Cortex of kidney (tissue), 1 donor: ENCODE measurements around the gene CEBPA.
"Not testable (repeated sequence)": the region's sequence is repeated elsewhere in the genome, so short reads cannot be mapped to it uniquely, and the experiment has no call there.

ENCODE experiments used
- DNase-seq: peaks from one replicate; lab custom pipeline; 2025; lab: John Stamatoyannopoulos, UW

Gene CEBPA

DNA sequence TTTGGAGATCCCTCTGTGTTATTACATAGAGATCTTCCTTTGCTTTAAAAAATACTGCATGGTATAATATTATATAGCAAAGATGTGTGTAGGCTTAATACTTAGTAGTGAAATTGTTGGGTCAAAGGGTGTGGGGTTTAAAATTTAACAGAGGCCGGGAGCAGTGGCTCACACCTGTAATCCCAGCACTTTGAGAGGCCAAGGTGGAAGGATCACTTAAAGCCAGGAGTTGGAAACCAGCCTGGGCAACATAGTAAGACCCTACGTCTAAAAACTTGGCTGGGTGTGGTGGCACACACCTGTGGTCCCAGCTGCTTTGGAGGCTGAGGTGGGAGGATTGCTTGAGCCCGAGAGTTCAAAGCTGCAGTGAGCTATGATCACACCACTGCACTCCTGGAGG is 22.3 kb upstream of the CEBPA start:
- DNase-seq, result no peak

DNA sequence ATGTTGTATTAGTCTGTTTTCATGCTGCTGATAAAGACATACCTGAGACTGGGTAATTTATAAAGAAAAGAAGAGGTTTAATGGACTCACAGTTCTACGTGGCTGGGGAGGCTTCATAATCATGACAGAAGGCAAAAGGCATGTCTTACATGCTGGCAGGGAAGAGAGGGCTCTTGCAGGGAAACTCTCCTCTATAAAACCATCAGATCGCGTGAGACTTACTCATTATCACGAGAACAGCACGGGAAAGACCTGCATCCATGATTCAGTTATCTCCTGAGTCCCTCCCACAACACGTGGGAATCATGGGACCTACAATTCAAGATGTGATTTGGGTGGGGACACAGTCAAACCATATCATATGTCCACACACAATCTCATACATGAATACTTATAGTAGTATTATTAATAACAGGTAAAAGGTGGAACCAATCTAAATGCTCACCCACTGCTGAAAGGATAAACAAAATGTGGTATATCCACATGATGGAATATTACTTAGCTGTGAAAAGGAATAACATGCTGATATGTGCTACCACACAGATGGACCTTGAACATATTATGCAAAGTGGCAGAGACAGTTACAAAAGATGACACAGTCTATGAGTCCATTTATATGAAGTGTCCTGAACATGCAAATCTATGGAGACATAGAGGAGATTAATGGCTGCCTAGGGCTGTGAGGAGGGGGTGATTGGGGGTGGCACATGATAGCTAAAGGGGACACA is 20.9 kb upstream of the CEBPA start:
- DNase-seq, result no peak

DNA sequence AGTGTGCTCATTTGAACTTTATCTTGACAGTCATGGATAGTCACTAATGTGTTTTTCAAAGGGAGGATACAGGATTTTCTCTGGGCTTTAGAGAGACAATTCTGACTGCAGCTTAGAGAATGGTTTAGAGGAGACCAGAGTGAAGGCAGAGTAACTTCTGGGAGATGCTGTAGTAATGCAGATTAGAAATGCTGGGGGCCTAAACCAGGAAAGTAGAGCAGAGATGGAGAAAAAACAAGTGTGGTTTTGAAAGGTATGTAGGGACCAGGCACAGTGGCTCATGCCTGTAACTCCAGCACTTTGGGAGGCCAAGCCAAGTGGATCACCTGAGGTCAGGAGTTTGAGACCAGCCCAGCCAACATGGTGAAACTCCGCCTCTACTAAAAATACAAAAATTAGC is 18.3 kb upstream of the CEBPA start:
- no peak for DNase-seq

DNA sequence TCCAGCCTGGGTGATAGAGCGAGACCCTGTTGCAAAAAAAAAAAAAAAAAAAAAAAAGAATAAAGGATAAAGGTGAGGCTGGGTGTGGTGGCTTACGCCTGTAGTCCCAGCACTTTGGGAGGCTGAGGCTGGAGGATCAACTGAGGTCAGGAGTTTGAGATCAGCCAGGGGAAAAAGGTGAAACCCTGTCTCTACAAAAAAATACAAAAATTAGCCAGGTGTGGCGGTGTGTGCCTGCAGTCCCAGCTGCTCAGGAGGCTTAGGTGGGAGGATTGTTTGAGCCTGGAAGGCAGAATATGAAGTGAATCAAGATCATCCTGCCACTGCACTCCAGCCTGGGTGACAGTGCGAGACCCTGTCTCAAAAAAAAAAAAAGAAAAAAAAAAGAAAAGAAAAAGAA is 15.7 kb upstream of the CEBPA start:
- not testable (repeated sequence) for DNase-seq

DNA sequence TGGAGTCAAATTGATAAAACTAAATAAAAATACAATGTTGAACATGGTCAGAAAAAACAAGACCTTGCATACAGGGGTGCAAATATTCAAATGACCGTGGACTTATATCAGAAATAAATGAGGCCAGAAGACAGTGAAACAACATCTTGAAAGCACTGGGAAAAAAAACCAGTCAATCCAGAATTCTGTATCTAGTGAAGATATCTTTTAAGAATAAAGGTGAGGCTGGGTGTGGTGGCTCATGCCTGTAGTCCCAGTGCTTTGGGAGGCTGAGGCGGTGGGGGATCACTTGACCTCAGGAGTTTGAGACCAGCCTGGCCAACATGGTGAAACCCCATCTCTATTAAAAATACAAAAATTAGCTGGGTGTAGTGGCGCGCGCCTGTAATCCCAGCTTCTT is 15.2 kb upstream of the CEBPA start:
- no peak for DNase-seq

DNA sequence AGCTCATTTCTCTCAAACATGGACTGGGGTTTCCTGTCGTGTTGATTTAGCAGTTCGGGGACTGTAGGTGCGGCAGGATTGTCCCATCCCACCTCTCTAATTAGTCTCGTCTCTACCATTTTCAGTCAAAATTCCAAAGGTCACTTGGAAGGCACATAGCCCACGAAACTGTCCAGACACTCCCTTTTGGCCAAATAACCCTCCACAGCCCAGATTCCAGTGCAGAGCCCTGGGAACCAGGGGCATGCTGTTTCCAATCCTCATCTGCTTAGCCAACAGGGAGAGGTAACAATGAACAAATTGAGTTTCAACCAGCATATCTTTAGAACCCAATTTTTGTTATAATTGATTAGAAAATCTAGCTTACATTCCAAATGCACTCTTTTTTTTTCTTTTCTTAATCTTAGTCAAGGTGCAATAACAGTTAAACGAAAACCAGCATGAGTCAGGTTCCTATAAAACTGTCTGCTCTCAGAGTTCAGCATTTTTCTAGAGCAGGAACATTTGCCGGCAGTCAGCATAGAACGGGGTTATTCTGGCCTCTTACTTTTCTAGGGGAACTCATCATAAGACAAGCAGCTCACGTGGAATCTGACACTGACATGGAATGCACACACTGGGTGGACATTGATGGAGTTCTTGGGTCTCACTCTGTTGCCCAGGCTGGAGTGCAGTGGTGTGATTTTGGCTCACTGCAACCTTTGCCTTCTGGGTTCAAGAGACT is 14.4 kb upstream of the CEBPA start:
- no peak for DNase-seq

DNA sequence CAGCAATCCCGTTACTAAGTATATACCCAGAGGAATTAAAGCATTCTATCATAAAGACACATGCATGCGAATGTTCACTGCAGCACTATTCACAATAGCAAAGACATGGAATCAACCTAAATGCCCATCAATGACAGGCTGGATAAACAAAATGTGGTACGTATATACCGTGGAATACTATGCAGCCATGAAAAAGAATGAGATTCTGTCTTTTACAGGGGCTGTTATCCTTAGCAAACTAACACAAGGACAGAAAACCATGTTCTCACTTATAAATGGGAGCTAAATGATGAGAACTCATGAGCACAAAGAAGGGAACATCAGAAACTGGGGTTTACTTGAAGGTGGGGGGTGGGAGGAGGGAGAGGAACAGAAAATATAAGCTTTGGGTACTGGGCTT is 10.5 kb upstream of the CEBPA start:
- not testable (repeated sequence) for DNase-seq

DNA sequence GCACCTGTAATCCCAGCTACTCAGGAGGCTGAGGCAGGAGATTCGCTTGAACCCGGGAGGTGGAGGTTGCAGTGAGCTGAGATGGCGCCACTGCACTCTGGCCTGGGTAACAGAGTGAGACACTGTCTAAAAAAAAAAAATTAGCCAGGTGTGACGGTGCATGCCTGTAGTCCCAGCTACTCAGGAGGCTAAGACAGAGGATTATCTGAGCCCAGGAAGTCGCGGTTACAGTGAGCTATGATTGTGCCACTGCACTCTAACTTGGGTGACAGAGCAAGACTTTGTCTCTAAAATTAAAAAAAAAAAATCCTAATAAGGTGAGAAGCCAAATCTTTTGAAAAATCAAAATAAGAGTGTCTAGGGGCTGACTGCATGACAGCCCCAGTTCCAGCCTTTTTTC is 9.7 kb upstream of the CEBPA start:
- no peak for DNase-seq

DNA sequence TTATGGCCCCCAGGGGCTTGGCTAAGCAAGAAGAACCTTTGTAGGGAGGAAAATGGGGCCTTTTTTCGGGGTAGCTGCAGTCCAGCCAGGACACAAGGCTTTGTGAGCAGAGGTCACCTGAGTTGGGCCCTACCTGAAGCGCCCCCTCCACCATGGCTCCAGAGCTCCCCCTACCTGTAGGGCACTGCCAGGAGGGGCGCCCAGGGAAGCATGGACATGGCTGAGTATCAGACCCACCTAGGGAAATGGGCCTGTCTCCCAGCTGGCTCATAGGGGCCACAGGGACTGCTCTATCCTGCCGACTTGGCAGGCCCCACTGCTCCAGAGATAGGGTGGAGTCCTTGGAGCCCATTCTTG is 9.0 kb upstream of the CEBPA start:
- no peak for DNase-seq

DNA sequence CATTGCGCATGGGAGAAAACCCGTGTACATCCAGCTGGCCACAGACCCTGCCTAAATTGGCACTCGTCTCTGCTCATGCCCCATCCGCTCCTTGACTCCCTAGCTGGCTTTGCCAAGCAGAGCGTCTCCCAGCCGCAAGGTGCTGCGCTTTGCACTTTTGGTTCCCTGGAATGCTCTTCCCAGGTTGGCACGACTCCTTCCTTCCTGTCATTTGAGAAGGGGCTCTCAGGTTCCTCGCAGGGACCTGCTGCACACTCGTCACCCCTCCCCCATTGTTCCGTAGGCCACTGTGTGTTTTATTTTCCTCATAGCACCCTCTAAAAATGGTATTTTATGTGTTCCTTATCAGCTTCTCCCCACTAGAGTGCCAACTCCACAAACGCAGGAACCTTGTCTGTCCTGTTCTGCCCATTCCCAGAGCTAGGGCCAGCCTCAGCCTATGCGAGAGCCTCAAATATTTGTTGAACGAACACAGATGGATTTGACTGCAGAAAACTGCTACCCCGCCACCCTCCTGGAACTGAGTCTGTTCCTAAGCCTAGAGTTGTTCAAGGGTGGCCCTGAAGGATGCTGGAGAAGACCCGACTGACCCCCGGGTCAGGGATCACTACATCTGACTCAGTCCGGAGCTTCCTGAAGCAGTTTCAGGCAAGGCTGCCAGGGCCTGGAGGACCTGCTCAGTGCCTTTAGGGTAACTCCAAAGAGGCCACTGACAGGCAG is 8.4 kb upstream of the CEBPA start:
- no peak for DNase-seq

DNA sequence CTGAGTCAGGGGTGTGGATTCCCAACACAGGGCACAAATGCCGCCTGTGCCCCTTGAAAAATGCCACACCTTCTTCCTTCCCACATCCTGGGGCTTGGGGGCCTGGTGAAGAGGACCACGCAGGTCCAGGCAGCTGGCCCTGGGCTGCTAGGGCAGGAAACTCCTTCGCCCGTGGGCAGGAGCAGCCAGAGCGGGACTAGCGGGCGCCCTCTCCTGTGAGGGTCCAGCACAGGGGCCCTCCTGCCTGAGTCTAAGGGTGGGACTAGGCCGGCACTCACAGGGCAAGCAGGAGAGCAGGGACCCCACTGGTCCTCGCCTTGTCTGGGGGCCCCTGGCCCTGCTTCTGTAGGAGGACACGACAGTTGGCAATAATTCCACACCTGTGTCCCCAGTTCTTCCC is 7.5 kb upstream of the CEBPA start:
- no peak for DNase-seq

DNA sequence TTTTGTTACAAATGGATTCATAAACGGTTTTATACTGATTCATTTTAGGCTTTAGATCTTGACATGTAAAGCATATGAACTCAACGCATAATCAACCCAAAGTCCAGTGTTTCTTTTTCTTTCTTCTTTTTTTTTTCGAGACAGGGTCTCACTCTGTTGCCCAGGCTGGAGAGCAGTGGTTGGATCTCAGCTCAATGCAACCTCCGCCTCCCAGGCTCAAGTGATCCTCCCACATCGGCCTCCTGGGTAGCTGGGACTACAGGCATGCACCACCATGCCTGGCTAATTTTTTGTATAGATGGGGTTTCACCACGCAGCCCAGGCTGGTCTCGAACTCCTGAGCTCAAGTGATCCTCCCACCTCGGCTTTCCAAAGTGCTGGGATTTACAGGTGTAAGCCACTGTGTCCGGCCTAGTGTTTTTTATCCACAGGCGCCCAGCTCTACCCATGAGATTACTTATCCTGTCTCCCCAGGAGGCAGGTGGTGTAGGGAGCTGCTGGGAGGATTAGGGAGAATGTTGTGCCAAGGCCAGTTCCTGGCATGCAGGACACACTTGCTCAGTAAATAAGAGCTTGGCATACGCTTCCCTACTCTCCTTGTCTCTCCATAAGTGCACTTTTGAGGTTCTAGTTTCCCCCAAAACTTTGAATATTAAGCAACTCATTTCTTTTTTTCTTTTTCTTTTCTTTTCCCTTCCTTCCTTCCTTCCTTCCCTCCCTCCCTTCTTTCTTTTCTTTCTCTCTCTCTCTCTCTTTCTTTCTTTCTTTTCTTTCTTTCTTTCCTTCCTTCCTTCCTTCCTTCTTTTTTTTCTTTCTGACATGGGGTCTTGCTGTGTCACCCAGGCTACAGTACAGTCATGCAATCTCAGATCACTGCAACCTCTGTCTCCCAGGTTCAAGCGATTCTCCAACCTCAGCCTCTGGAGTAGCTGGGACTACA is 4.8 kb upstream of the CEBPA start:
- no peak for DNase-seq

DNA sequence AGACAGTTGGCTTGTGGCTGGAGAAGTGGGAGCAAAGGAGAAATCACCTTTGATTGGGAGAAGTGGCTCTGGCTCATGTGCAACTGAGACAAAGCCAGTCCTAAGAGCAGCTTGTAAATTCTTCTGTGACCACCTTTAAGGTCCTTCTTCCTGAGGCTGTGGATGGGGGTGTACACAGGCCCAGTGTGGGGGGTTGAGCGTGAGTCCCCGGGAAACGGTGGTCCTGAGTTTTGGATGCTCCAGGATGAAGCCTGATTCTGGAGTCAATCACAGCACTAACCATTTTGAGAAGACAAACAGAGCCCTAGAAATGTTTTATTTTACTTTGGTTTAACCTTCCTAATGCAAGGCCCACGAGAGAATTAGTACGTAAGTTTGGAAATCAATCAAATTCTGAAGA is 3.9 kb upstream of the CEBPA start:
- no peak for DNase-seq

DNA sequence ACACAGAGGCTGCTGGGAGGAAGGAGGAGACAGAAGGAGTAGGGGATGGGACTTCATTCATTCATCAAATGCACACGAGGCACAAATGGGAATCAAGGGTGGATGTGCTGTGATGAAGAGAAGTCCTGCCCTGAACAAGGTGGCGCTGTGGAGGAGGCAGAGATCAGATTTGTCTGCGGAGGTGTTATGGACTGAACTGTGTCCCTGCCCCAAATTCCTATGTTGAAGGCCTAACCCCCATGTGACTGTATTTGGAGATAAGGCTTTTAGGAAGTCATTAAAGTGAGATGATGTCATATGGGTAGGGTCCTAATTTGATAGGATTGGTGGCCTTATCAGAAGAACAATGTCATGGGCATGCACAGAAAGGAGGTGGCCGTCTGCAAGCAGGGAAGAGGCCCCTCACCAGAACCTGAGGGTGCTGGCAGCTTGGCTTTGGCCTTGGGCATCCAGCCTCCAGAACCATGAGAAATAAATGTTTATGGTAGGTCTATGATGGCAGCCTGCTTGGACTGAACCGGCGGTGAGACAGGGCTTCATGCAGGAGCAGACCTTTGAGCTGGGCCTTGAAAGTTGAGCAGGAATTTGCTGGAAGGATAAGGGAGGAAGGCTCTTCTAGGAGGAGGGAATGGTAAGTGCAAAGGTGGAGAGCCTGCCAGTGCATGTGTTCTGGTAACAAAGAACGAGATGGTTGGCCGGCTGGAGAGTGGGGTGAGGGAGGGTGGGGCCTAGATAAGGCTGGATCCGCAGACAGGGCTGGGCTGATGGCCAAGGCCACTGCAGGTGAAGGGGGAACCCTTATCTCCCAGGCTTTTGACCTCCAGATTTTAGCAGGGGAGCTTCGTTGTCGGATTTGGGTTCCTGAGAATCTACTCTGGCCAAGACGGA is 2.7 kb upstream of the CEBPA start:
- no peak for DNase-seq

DNA sequence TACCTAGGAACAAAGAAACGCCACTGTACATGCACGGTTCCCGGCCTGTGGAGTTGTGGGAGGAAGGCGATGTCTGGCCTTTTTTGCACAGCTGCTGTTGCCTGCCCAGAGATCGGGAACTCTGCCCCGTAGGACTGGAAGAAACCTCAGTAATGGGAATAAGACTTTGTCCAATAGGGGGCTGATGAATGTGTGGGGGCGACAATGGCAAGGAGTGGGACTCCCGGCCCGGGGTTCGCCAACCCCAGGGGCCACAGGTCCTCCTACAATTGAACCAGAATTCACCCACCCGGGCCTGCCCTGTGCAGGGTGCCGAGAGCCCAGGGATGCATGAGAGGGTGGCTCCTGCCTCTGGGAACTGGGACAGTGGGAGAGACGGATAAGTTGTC is 2.0 kb upstream of the CEBPA start:
- DNase-seq, result no peak

DNA sequence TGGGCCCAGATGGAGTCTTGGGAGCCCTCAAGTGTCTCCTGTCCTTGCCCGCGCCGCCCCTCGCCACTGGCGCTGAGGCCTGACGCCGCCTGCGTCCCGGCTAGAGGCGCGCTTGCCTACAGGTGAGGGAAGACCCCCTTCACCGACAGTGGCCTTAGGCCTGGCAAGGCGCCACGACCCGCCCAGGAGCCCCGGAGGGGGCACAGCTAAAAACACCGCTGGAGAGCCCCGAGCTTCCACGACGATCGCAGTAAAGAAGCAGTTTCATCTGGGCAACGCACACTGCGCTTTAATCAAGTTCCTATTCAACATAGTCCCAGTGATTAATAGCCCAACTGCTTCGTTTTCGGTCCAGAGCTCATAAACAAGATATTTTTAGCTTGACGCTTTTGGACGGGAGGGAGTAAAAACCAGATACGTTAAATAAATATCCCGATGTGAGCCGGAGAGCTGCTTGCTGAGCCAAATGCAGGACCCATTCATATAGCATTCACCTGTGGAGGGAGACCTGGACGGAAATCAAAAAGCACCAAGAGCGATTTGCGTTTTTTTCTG is 1.5 kb upstream of the CEBPA start:
- no peak for DNase-seq

DNA sequence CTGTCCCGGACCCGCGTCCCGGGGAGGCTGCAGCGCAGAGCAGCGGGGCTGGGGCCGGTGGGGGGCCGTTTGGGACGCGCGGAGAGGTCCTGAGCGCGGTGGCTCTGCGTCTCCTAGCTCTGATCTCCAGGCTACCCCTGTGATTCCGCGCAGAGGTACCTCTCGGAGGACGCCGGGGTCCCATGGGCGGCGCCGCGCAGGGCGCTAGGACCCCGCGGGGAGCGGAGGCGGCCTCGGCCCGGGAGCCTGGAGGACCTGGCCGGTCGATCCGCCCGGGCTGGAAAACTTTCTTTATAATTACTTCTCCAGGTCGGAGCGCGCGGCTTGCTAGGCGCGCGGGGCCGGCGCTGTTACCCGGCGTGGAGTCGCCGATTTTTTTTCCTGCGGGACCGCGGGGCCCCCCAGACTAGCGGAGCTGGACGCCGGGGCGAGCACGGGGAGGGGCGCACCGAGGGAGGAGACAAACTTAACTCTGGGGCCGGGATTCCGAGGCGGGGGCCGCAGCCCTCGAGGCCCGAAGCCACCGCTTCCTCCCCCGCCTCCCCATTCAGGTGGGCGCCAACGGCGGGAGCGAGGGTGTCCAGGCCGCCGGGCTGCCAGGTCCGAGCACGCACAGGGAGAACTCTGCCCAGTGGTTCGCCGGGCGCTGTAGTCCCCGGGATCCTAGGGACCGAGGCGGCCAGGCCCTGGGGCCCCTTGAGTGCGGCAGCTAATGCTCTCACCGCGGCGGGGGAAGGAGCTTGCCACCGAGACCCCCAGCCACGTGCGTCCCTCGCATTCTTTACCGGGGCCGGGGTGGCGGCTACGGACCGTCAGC is 848 bp upstream of the CEBPA start:
- DNase-seq, result no peak

DNA sequence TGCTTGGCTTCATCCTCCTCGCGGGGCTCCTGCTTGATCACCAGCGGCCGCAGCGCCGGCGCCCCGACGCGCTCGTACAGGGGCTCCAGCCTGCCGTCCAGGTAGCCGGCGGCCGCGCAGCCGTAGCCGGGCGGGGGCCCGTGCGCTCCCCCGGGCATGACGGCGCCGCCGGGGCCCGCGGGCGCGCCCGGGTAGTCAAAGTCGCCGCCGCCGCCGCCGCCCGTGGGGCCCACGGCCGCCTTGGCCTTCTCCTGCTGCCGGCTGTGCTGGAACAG is 497 bp downstream of the CEBPA start:
- DNase-seq, result no peak

DNA sequence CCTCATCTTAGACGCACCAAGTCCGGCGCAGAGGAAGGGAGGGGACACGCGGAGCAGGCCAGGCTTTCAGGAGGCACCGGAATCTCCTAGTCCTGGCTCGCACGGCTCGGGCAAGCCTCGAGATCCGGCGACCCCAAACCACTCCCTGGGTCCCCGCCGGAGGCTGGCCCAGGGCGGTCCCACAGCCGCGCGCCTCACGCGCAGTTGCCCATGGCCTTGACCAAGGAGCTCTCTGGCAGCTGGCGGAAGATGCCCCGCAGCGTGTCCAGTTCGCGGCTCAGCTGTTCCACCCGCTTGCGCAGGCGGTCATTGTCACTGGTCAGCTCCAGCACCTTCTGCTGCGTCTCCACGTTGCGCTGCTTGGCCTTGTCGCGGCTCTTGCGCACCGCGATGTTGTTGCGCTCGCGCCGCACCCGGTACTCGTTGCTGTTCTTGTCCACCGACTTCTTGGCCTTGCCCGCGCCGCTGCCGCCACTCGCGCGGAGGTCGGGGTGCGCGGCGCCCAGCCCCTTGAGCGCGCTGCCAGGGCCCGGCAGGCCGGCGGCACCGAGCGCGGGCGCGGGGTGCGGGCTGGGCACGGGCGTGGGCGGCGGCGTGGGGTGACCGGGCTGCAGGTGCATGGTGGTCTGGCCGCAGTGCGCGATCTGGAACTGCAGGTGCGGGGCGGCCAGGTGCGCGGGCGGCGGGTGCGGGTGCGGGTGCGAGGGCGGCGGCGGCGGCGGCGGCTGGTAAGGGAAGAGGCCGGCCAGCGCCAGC is 1.0 kb downstream of the CEBPA start:
- DNase-seq, result no peak

DNA sequence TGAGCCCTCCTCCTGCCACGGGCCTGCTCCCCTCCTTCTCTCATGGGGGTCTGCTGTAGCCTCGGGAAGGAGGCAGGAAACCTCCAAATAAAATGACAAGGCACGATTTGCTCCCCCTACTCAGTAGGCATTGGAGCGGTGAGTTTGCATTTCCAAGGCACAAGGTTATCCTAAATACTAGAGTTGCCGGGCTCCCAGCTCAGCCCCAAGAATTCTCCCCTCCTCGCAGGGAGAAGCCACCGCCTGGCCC is 1.5 kb downstream of the CEBPA start:
- DNase-seq, result no peak
